Activated CD4-positive, alpha-beta memory T cell treated with anti-CD3 and anti-CD28 coated beads, Interleukin-2, amount 10 ng/mL, durations not matched to agents 7 days and 5 days (primary cell): ENCODE measurements around the gene KDM1B. TPM values are rescaled to one million over a fixed set of nuclear protein-coding genes. Genes with fewer than 3 reads are reported as not detected.

Experiments
- CTCF ChIA-PET: fragments of 350-600 bp; sonication (Branson Sonifier 250); formaldehyde crosslinking; loops from one replicate; lab custom pipeline; 2021; ENCODE audit warnings: antibody characterized with exemption, inconsistent platforms; lab: Charles Lee
- POLR2A ChIA-PET: fragments of 350-600 bp; sonication (Branson Sonifier 250); formaldehyde crosslinking; loops from one replicate; lab custom pipeline; 2021; ENCODE audit warnings: antibody characterized with exemption; lab: Charles Lee
- DNase-seq: peaks from one replicate; pipeline ENCODE4 v3.0.0-alpha.2; 2020
- H3K27ac Mint-ChIP-seq: one replicate; pipeline ENCODE4 v1.8.0; 2021; ENCODE audit warnings: mild to moderate bottlenecking, mixed read lengths
- H3K27me3 Mint-ChIP-seq: one replicate; pipeline ENCODE4 v1.8.0; 2021; ENCODE audit warnings: mixed read lengths
- H3K36me3 Mint-ChIP-seq: one replicate; pipeline ENCODE4 v1.8.0; 2021; ENCODE audit warnings: low read depth, mixed read lengths
- H3K4me1 Mint-ChIP-seq: one replicate; pipeline ENCODE4 v1.8.0; 2021; ENCODE audit warnings: mixed read lengths
- H3K4me3 Mint-ChIP-seq: one replicate; pipeline ENCODE4 v1.8.0; 2021; ENCODE audit warnings: mild to moderate bottlenecking, mixed read lengths
- H3K9me3 Mint-ChIP-seq: one replicate; pipeline ENCODE4 v1.8.0; 2021; ENCODE audit warnings: mixed read lengths
- total RNA-seq, 2 experiments: library from RNA; stranded (reverse); gene quantifications; one replicate each; pipeline ENCODE4 v1.2.3, GENCODE V29; 2021

The KDM1B gene
- total RNA-seq, 2 experiments from 2014 or later, result 9.1 to 10.8 TPM

- ChIA-PET POLR2A (interaction anchor here (1.1 to 2.0 kb wide), 5 partner anchors 9 to 142 kb away, joined by 3 to 7 read pairs (median 5); partner anchors contain the start of gene RNF144B), CTCF (no interaction called here)
- peaks cover 62% of the 10 kb centered on the region for H3K4me1 Mint-ChIP-seq
- peaks cover 13% of the 10 kb centered on the region for H3K9me3 Mint-ChIP-seq
- H3K27ac Mint-ChIP-seq, result peak overlapping the region; percentile 22
- DNase-seq, result peak; percentile 37
- no peaks in the 10 kb centered on the region for H3K27me3 Mint-ChIP-seq
- H3K4me3 Mint-ChIP-seq, result no peak overlapping the region
- H3K36me3 Mint-ChIP-seq, result peaks cover 93% of the 10 kb centered on the region
Observed at GRCh38 chr6:18245642-18246041, 90.4 kb downstream of the KDM1B start.

DNA sequence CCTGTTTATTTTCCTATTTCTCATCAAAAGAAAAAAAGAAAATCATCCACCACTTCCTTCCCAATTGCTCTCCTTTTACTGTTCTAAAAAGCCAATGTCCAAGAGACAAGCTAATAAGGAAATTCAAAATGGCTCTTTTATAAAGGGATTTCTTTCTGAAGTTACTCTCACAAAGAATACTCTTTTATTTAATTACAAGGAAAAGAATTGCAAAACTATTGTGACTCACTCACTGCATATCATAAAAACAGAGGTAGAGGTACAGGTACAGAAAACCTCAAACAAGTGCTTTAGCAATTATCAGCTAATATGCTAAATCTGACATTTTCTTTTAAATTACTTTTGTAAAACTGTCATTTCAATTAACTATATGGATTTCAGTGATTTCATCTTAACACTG is 91.0 kb downstream of the KDM1B start:
- Mint-ChIP-seq H3K27me3 (no peaks in the 10 kb centered on the region), H3K4me1 (peaks cover 59% of the 10 kb centered on the region), H3K9me3 (peaks cover 13% of the 10 kb centered on the region), H3K4me3 (no peak overlapping the region), H3K27ac (no peak overlapping the region), H3K36me3 (peaks cover 91% of the 10 kb centered on the region)
- ChIA-PET CTCF (no interaction called here), POLR2A (interaction anchor here (1.1 to 2.0 kb wide), 5 partner anchors 9 to 141 kb away, joined by 3 to 7 read pairs (median 5); partner anchors contain the start of gene RNF144B)
- DNase-seq, result no peak

DNA sequence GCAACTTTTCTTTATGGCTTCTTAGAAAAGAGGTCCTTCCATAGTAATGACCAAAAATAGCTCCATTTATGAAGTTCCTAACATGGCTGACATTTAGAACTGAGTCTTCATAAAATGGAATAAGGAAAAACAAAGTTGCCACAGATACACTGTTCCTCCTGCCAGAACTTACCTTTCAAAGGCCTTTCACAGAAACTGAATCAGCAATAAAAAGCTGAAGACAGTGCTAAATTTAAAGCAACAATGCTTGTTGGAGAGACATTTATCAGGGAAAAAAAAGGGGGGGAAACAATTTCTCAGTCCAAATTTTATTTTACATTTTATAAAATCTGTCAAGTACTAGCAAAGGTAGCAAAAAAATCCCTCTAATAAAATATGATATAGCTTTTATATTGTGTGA is 91.8 kb downstream of the KDM1B start:
- Mint-ChIP-seq H3K4me3 (no peak overlapping the region), H3K9me3 (peaks cover 13% of the 10 kb centered on the region), H3K36me3 (peaks cover 91% of the 10 kb centered on the region), H3K27me3 (no peaks in the 10 kb centered on the region), H3K4me1 (peaks cover 61% of the 10 kb centered on the region), H3K27ac (no peak overlapping the region)
- no peak for DNase-seq
- ChIA-PET CTCF (no interaction called here), POLR2A (interaction anchor here (1.1 to 2.0 kb wide), 6 partner anchors 8 to 140 kb away, joined by 3 to 7 read pairs (median 4); partner anchors contain the start of gene RNF144B)

GRCh38 chr6:18248698-18249097 is 93.5 kb downstream of the KDM1B start:
- POLR2A ChIA-PET, result no interaction called here

GRCh38 chr6:18249271-18249670 is 94.0 kb downstream of the KDM1B start:
- DNase-seq, result no peak
- Mint-ChIP-seq H3K4me3 (no peak overlapping the region), H3K27me3 (no peaks in the 10 kb centered on the region), H3K9me3 (peaks cover 13% of the 10 kb centered on the region), H3K36me3 (peaks cover 84% of the 10 kb centered on the region), H3K4me1 (peaks cover 52% of the 10 kb centered on the region), H3K27ac (no peak overlapping the region)
- ChIA-PET CTCF (interaction anchor here (0.5 kb wide), 1 partner anchor 14 kb away, joined by 3 read pairs; no protein-coding TSS in a partner anchor), POLR2A (no interaction called here)

More at GRCh38 chr6:18248698-18249097, 93.5 kb downstream of the KDM1B start:
- CTCF ChIA-PET, result interaction anchor here (0.5 kb wide), 1 partner anchor 14 kb away, joined by 3 read pairs; no protein-coding TSS in a partner anchor
- Mint-ChIP-seq H3K9me3 (peaks cover 13% of the 10 kb centered on the region), H3K4me3 (no peak overlapping the region), H3K27me3 (no peaks in the 10 kb centered on the region), H3K27ac (no peak overlapping the region), H3K36me3 (peaks cover 88% of the 10 kb centered on the region), H3K4me1 (peaks cover 55% of the 10 kb centered on the region)
- no peak for DNase-seq

DNA sequence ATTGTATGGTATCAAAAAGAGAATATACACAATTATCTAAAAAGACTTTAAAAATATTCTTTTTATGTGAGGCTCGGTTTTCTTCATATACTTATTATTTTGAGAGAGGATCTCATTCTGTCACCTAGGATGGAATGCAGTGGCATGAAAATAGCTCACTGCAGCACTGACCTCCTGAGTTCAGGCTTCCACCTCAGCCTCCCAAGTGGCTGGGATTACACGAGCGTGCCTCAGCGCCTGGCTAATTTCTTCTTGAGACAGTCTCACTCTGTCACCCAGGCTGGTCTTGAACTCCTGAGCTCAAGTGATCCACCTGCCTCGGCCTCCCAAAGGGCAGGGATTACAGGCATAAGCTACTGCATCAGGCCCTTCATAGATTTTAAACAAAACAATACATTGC is 98.4 kb downstream of the KDM1B start:
- Mint-ChIP-seq H3K9me3 (no peaks in the 10 kb centered on the region), H3K27me3 (no peaks in the 10 kb centered on the region), H3K27ac (no peak overlapping the region), H3K36me3 (peaks cover 75% of the 10 kb centered on the region), H3K4me1 (peaks cover 35% of the 10 kb centered on the region), H3K4me3 (no peak overlapping the region)
- DNase-seq, result no peak
- POLR2A ChIA-PET, result interaction anchor here (1.5 kb wide), 1 partner anchor 11 kb away, joined by 3 read pairs; the partner anchor contains the start of gene DEK
- CTCF ChIA-PET, result interaction anchor here (1.1 kb wide), 1 partner anchor 132 kb away, joined by 3 read pairs; no protein-coding TSS in a partner anchor

- H3K4me1 Mint-ChIP-seq, result peaks cover 38% of the 10 kb centered on the region
- H3K36me3 Mint-ChIP-seq, result peaks cover 71% of the 10 kb centered on the region
- no peak for DNase-seq
- no peak overlapping the region for H3K4me3 Mint-ChIP-seq
- no peaks in the 10 kb centered on the region for H3K27me3 Mint-ChIP-seq
- no peak overlapping the region for H3K27ac Mint-ChIP-seq
- POLR2A ChIA-PET, result interaction anchor here (1.1 to 1.5 kb wide), 3 partner anchors 8 to 10 kb away, joined by 3 to 5 read pairs (median 3); partner anchors contain the start of gene DEK
- no peaks in the 10 kb centered on the region for H3K9me3 Mint-ChIP-seq
- CTCF ChIA-PET, result interaction anchor here (1.1 kb wide), 1 partner anchor 133 kb away, joined by 3 read pairs; no protein-coding TSS in a partner anchor
Observed at GRCh38 chr6:18254793-18255192, 99.6 kb downstream of the KDM1B start.

DNA sequence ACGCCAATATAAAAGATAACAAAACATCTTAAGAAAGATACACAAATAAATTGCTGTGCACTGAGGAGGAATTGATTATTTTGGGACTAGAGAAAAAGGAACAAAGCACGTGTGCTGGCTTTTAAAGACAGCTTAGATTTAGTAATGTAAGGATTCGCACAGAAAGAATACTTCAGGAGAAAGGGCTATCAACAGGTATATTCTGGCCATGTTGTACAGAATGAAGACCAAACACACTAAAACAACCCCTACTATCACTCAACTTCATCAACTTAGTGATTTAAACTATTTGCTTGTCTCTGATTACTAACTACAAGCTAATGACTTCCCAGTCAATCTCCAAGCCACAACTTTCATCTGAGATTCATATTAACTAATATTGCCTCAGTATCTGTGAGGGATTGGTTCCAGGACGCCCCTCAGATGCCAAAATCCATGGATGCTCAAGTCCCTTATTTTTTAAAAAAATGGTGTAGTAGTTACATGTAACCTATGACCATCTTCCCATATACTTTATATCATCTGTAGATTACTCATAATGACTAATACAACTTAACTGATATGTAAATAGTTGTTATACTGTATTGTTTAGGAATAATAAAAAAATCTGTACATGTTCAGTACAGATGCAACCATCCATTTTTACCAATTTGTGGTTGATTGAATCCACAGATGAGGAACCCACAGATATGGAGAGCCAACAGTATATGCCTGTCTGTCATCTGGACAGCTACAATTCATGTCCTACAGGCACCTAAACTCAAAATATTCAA is 104.6 kb downstream of the KDM1B start:
- POLR2A ChIA-PET, result interaction anchor here (0.6 to 1.1 kb wide), 4 partner anchors 8 to 552 kb away, joined by 3 to 5 read pairs (median 4); no protein-coding TSS in a partner anchor
- peaks cover 53% of the 10 kb centered on the region for H3K4me1 Mint-ChIP-seq
- H3K4me3 Mint-ChIP-seq, result peak overlapping the region; percentile 2
- H3K27ac Mint-ChIP-seq, result peak overlapping the region; percentile 7
- peaks cover 82% of the 10 kb centered on the region for H3K36me3 Mint-ChIP-seq
- H3K27me3 Mint-ChIP-seq, result no peaks in the 10 kb centered on the region
- no peak for DNase-seq
- H3K9me3 Mint-ChIP-seq, result no peaks in the 10 kb centered on the region
- CTCF ChIA-PET, result interaction anchor here (1.5 kb wide), 1 partner anchor 18 kb away, joined by 4 read pairs; no protein-coding TSS in a partner anchor

GRCh38 chr6:18260448-18261106 is 105.4 kb downstream of the KDM1B start:
- Mint-ChIP-seq H3K36me3 (peaks cover 80% of the 10 kb centered on the region), H3K9me3 (peaks cover 3% of the 10 kb centered on the region), H3K27me3 (no peaks in the 10 kb centered on the region), H3K27ac (peak overlapping the region; percentile 7), H3K4me1 (peaks cover 57% of the 10 kb centered on the region), H3K4me3 (peak overlapping the region; percentile 46)
- POLR2A ChIA-PET, result interaction anchor here (0.8 to 1.1 kb wide), 3 partner anchors 9 to 19 kb away, joined by 3 to 4 read pairs (median 4); no protein-coding TSS in a partner anchor
- peak; percentile 48 for DNase-seq
- CTCF ChIA-PET, result interaction anchor here (1.5 kb wide), 1 partner anchor 19 kb away, joined by 4 read pairs; no protein-coding TSS in a partner anchor

DNA sequence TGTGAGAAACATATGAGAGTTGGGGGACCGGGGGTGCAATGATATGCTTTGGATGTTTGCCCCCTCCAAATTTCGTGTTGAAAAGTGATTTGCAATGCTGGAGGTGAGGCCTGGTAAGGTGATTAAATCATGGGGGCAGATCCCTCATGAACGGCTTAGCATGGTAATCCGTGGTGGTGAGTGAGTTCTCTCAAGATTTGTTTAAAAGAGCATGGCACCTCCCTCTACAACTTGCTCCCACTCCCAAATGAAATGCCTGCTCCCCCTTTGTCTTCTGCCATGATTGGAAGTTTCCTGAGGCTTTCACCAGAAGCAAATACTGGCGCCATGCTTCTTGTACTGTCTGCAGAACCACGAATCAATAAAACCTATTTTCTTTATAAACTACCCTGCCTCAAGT is 106.7 kb downstream of the KDM1B start:
- ChIA-PET CTCF (no interaction called here), POLR2A (interaction anchor here (1.6 kb wide), 1 partner anchor 15 kb away, joined by 7 read pairs; no protein-coding TSS in a partner anchor)
- H3K36me3 Mint-ChIP-seq, result peaks cover 69% of the 10 kb centered on the region
- no peak for DNase-seq
- H3K4me3 Mint-ChIP-seq, result peak overlapping the region; percentile 93
- H3K4me1 Mint-ChIP-seq, result peaks cover 57% of the 10 kb centered on the region
- peaks cover 3% of the 10 kb centered on the region for H3K9me3 Mint-ChIP-seq
- H3K27ac Mint-ChIP-seq, result no peak overlapping the region
- H3K27me3 Mint-ChIP-seq, result no peaks in the 10 kb centered on the region

- no peaks in the 10 kb centered on the region for H3K27me3 Mint-ChIP-seq
- ChIA-PET POLR2A (interaction anchor here (0.6 to 2.3 kb wide), 7 partner anchors 8 to 635 kb away, joined by 3 to 7 read pairs (median 3); partner anchors contain the start of genes KDM1B and TPMT), CTCF (interaction anchor here (0.8 kb wide), 1 partner anchor 14 kb away, joined by 3 read pairs; no protein-coding TSS in a partner anchor)
Observed at GRCh38 chr6:18262702-18263417, 107.6 kb downstream of the KDM1B start.

More at GRCh38 chr6:18262702-18263417, 107.6 kb downstream of the KDM1B start:
- DNase-seq, result peak; percentile 60
- Mint-ChIP-seq H3K27ac (peak overlapping the region; percentile 94), H3K9me3 (peaks cover 3% of the 10 kb centered on the region), H3K36me3 (peaks cover 60% of the 10 kb centered on the region), H3K4me1 (peaks cover 54% of the 10 kb centered on the region), H3K4me3 (peak overlapping the region; percentile 93)
